ENCODE data around the gene WDFY2.

GRCh38 chr13:51632591-51633362 lies 48.5 kb downstream of the WDFY2 start:
- TF ChIP-seq CTCF (IDR thresholded peaks at IDR 0.05) (no peak), ATF3 (CRISPR knock-in tag; conservative IDR thresholded peaks at IDR 0.05) (no peak), JUN (CRISPR knock-in tag; IDR thresholded peaks at IDR 0.05) (no peak), SMAD3 (CRISPR knock-in tag; IDR thresholded peaks at IDR 0.05; ENCODE audit: borderline replicate concordance) (no peak)

All from WTC11 (cell line).